Raji (cell line): ENCODE data around the gene MACROD1.

Experiments
- POLR2A ChIP-seq: IDR thresholded peaks from 2 replicates; pipeline ENCODE4 v1.6.1; 2011; ENCODE audit warnings: low read depth, low read length, control low read depth; ENCODE audit not compliant: insufficient read depth

Gene MACROD1

GRCh38 chr11:64148917-64149617, 16.8 kb downstream of the MACROD1 start:
- TF ChIP-seq POLR2A = no peak

DNA sequence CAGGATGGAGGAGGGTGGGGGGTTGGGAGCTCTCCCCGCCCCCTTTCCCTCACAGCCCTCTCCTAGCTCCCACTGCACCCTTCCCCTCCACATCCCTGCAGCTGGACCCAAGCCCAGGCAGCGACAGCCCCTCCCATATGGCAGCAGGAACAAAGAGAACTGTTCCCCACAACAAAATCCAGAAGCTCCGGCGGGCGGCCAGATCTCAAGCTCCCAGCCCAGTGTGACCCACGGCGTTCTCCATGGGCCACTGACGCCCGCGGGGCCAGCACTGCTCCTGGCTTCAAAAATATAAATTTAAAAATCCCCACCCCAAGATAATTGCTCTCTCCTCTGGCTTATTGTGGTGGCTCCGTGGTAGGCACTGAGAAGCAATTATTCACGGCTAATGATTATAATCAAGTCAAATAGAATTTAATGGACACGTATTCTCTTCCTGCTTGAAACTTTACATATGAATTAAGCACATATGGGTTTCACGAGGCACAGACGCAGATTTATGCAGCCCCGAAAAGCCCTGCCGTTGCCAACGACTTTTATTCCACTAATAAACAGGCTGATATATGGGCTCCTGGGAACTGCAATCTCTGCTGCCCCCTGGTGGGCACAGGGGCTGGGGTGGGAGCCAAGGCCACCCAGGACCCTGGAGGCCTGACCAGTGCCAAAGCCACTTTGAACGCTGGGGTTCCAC, 17.5 kb downstream of the MACROD1 start:
- no peak for TF ChIP-seq POLR2A

GRCh38 chr11:64146036-64146955, 19.6 kb downstream of the MACROD1 start:
- TF ChIP-seq POLR2A = no peak

DNA sequence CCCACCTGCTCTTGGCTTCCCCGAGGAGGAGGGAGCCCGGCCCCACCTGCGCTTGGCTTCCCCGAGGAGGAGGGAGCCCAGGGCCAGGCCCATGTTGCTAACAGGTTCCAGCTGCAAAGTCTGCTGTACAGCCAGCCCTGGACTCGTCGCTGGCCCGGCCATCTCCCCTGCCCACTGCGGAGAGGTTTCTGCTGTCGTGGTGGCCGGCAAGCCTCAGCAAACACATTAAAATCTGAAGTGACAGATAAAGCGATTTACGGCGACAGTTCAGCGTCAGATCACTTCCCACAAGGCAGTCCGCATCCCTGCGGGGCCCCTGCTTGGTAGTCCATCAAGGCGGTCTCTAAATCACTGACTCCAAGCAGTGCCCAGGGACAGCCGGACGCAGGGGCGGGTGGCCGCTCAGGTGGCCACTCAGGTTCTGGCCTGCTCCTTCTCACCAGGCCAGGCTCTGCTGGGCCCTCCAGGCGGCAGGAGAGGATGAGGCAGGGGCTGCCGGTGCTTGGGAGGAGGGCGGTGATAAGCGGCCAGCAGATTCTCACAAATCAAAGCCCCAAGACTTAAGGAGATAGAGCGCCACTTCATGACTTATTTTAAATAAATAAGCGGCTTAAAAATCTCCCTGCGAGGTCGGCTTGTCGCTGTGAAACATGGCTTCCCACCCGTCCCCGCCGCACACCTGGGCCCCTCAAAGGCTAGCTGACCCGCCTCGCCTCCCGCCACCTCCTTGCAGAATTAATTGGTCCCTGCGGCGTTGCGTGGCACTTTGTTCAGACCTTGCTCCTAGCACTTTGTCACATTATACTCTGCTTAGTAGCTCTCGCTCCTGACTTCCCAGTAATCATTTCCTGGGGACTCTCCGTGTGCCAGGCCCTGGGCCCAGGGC, 21.1 kb downstream of the MACROD1 start:
- no peak for TF ChIP-seq POLR2A

- no peak for TF ChIP-seq POLR2A
These were observed 24.7 kb downstream of the MACROD1 start for GRCh38 chr11:64141081-64141783.

GRCh38 chr11:64140082-64140481, 25.8 kb downstream of the MACROD1 start:
- no peak for TF ChIP-seq POLR2A

DNA sequence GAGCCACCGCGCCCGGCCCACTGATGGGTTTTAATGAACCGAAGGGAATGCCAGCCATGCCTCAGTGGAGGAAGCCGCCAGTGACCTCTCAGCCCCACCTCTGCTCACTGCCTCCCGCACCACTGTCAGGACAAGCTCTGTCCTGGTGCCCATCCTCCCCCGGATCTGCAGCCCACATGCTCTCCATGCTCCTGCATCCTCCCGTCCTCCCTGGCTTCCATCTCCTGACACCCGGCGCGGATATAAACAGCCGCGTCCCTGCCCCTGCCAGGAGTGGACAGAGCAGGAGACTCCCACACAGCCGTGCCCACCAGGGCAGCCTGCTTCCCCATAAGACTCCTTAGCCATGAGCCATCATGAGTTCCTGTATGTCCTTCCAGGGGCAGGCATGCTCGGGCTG, 26.9 kb downstream of the MACROD1 start:
- TF ChIP-seq POLR2A = no peak

DNA sequence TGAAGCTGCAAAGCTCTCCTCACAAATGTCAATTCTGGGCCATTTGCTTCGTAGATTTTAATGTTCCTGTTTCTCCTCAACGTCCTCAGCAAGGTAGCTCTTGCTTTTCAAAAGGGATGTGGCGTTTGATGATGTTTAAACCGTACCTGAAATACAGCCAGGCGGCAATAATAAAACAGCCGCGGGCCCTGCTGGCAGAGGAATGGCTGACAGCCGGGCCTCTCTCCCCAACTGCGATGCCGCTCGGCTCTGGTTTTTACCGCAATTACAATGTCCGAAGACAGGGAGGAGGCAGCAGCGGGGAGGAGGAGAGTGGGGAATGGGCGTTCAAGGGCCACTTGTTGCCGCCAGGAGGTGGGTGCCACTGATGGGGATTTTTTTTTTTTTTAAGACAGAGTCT, 27.5 kb downstream of the MACROD1 start:
- TF ChIP-seq POLR2A = no peak

DNA sequence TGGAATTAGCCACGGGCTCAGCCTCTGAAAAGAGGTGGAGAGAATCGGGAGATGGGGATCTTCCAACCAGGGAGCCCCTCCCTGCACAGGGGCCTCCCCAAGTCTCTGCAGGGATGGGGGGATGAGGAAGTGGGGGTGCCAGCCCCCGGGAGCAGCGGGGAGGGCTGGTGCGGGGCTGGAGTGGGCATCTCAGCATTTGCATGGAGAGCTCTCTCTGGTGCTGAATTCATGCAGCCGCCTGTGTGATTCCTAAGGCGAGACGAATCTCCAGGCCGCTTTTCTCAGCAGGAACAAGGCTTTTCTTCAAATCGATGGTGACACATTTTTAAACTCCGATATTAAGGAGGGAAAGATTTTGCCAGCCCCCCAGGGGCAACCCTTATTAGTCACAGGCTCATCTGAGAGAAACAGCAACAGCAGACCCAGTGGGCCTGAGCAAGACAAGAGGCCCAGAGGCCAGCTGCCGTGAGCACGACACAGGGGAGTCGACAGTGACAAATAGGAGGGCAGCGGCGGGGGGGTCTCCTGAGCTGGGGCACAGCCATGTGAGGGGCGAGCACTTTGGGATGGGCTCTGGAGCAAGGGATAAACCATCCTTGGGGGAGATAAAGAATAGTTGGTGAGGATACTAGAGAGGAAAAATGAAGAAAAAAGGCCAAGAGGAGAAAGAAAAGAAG, 29.0 kb downstream of the MACROD1 start:
- TF ChIP-seq POLR2A = no peak

DNA sequence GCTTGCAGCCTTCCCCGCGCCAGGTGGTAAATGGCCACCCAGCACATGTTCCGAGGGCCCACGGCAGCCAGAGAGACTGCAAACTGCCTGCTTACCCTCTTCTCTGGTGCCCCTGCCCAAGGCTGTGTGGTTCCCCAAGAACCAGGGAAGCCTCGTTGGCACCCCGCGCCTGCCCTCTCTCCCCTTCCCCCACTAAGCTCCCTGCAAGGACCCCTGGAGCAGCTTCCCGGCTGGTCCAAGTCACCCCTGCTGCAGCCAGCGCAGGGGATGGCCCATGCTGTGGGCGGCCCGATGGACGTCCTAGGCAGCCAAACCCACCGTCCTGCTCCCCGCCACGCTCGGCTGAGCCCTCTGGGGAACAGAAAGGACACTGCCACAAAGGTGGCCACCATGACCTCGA, 30.2 kb downstream of the MACROD1 start:
- TF ChIP-seq POLR2A = no peak

- TF ChIP-seq POLR2A = no peak
These were observed 30.9 kb downstream of the MACROD1 start for GRCh38 chr11:64134963-64135362.

DNA sequence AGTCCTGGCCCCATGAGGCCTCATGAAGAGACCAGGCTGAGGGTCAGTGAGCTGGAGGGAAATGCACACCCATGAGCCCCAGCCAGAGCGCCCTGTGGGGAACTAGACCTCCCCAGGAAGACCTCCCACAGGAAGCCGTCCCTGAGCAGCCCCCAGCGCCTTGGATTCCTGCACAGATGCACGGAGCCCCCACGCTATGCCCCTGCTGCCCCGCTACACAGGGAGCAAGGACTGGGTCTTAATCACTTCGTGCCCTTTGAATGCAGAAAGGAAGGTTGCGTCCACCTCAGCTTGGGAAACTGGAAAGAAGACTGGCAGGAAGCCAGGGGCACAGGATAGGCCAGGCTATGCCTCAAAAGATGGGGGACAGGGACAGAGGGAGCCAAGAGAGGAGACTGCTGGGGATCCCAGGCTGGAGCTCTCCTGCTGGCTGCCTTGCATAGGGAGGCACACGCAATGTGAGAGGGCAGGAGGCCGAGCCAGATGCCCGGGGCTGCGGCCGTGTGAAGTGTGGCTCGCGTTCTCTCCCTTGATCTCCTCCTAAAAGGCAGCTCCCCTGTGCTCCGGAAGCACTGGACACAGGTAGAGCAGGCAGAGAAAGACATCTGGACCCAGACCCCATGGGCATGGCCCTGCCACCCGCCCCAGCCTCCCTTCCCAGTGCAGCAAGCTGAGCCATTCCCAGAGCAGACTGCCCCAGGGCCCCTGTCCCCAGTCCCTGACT, 32.8 kb downstream of the MACROD1 start:
- TF ChIP-seq POLR2A = no peak
